ENCODE data around the gene PSMD6. TPM values are rescaled to one million over a fixed set of nuclear protein-coding genes. Genes with fewer than 3 reads are reported as not detected.

Gene PSMD6
- total and polyA plus RNA-seq, 9 of the 15 experiments (the other 6 are each of a cell fraction or from before 2014, with no cell fraction given), result 78.2 to 133 (median 113) TPM

DNA sequence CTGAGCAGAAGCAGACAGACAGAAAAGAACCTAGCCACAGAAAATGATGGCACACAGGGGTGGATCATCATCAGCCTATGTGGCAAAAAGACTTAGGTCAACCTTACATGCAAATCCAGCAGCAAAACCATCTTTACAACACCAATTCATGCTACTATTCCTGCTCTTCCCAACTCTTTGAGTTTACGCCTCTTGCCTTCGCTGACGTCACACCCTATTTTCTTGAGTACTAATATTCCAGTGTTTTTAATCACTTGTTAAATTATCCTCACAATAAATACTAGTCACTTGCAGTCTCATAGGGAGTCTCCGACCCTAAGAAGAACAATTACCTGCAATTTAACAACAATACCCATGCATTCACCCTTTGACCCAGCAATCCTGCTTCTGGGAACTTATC is 6.0 kb upstream of the PSMD6 start:
- H3K4me1 ChIP-seq (replicated peaks in 1 of 2; ENCODE audit: control insufficient read depth in 2 of 2, insufficient read depth in 2 of 2, low read length in 2 of 2), result peaks cover 0 to 3% of the 10 kb centered on the region in 2 experiments; a peak in 1 of 5 replicates
- H3K27me3 ChIP-seq (ENCODE audit: control insufficient read depth in 2 of 2, insufficient read depth in 2 of 2, low read length in 2 of 2), result no peaks in the 10 kb centered on the region; a peak in 1 of 5 replicates
- no peaks in the 10 kb centered on the region for H3K36me3 ChIP-seq (ENCODE audit: control insufficient read depth, insufficient read depth, low read length)
- CTCF ChIA-PET (ENCODE audit: low intra/inter-chr PET ratio), result no interaction called here
- no peak for FAIRE-seq
- no peak for DNase-seq (ENCODE audit: extremely low read depth in 1 of 4, low spot score in 3 of 4)
- intact Hi-C loops (cut with micrococcal nuclease) (no loop called here), in situ Hi-C loops (cut with MboI) (loop anchor here (5.0 kb wide), 1 partner anchor 453 kb away; no protein-coding TSS in a partner anchor)
- H2AFZ ChIP-seq (ENCODE audit: low read depth, low read length), result no peak overlapping the region
- H3K79me2 ChIP-seq (ENCODE audit: control insufficient read depth, insufficient read depth, low read length), result no peaks in the 10 kb centered on the region
- H4K20me1 ChIP-seq (replicated peaks; ENCODE audit: control insufficient read depth, insufficient read depth, low read length), result no peaks in the 10 kb centered on the region
- BruUV-seq (replicated peaks), result no TSS peak
- POLR2A ChIA-PET, result no interaction called here
- no peak overlapping the region for H3K4me3 ChIP-seq
- ATAC-seq, result no peak
- WGBS (ENCODE audit: insufficient coverage, low coverage, missing lambda C conversion rate), result 3% methylated on average over 4 of the region's 4 CpGs
- no peak overlapping the region for H3K4me2 ChIP-seq (ENCODE audit: insufficient read depth, low read length)
- H3K27ac ChIP-seq (ENCODE audit: extremely low read depth, low read depth, low read length), result no peak overlapping the region
- H3K9me1 ChIP-seq (ENCODE audit: control insufficient read depth, insufficient read depth, low read length), result no peaks in the 10 kb centered on the region
- H3K9me3 ChIP-seq (replicated peaks; ENCODE audit: control insufficient read depth, insufficient read depth, low read depth, low read length), result no peaks in the 10 kb centered on the region
- TF ChIP-seq, protein P1, sequence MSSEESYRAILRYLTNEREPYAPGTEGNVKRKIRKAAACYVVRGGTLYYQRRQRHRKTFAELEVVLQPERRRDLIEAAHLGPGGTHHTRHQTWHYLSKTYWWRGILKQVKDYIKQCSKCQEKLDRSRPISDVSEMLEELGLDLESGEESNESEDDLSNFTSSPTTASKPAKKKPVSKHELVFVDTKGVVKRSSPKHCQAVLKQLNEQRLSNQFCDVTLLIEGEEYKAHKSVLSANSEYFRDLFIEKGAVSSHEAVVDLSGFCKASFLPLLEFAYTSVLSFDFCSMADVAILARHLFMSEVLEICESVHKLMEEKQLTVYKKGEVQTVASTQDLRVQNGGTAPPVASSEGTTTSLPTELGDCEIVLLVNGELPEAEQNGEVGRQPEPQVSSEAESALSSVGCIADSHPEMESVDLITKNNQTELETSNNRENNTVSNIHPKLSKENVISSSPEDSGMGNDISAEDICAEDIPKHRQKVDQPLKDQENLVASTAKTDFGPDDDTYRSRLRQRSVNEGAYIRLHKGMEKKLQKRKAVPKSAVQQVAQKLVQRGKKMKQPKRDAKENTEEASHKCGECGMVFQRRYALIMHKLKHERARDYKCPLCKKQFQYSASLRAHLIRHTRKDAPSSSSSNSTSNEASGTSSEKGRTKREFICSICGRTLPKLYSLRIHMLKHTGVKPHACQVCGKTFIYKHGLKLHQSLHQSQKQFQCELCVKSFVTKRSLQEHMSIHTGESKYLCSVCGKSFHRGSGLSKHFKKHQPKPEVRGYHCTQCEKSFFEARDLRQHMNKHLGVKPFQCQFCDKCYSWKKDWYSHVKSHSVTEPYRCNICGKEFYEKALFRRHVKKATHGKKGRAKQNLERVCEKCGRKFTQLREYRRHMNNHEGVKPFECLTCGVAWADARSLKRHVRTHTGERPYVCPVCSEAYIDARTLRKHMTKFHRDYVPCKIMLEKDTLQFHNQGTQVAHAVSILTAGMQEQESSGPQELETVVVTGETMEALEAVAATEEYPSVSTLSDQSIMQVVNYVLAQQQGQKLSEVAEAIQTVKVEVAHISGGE (CRISPR knock-in tag; IDR thresholded peaks at IDR 0.05), result peak in 1 of 3 experiments; percentile 75; a peak in 2 of 6 replicates
- TF ChIP-seq, protein P2, sequence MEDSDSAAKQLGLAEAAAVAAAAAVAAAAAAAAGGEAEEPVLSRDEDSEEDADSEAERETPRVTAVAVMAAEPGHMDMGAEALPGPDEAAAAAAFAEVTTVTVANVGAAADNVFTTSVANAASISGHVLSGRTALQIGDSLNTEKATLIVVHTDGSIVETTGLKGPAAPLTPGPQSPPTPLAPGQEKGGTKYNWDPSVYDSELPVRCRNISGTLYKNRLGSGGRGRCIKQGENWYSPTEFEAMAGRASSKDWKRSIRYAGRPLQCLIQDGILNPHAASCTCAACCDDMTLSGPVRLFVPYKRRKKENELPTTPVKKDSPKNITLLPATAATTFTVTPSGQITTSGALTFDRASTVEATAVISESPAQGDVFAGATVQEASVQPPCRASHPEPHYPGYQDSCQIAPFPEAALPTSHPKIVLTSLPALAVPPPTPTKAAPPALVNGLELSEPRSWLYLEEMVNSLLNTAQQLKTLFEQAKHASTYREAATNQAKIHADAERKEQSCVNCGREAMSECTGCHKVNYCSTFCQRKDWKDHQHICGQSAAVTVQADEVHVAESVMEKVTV (CRISPR knock-in tag; IDR thresholded peaks at IDR 0.05), result no peak
- no peak overlapping the region for H3K9ac ChIP-seq (ENCODE audit: insufficient read depth in 1 of 2, low read depth in 2 of 2, low read length in 2 of 2)

Measured in K562 (cell line).